Keratinocyte (primary cell): Measurements from ENCODE around the gene MGRN1.

Source experiments
- CTCF ChIP-seq, 3 experiments: IDR thresholded peaks in 1 of 3; conservative IDR thresholded peaks in 1 of 3; optimal IDR thresholded peaks in 1 of 3; 2 replicates in 2 of 3; 3 replicates in 1 of 3; pipeline versions ENCODE3 to v1.5.1; 2011; ENCODE audit warnings: low read length in 3 of 3, mild to moderate bottlenecking in 3 of 3, moderate library complexity in 2 of 3, control low read depth in 1 of 3, inconsistent platforms in 1 of 3; ENCODE audit not compliant: insufficient read depth in 2 of 3; ENCODE audit errors: extremely low read depth in 1 of 3
- EZH2 ChIP-seq: IDR thresholded peaks from one replicate; pipeline ENCODE4 v1.6.1; 2012; ENCODE audit warnings: inconsistent platforms, mild to moderate bottlenecking, low read length, moderate library complexity

- TF ChIP-seq CTCF (optimal IDR thresholded peaks at IDR 0.05 in 1 of 3, IDR thresholded peaks at IDR 0.05 in 1 of 3, conservative IDR thresholded peaks at IDR 0.05 in 1 of 3; ENCODE audit: extremely low read depth in 1 of 3, insufficient read depth in 2 of 3, low read length in 3 of 3): no peak
- TF ChIP-seq EZH2: no peak
Measured at GRCh38 chr16:4617880-4618279, 6.7 kb upstream of the MGRN1 start.
